Erythroblast (primary cell): ENCODE results near the gene PCDHGA10.
"Not testable (repeated sequence)": the region's sequence is repeated elsewhere in the genome, so short reads cannot be mapped to it uniquely, and the experiment has no call there.

Source experiments
- GATA1 ChIP-seq: IDR thresholded peaks from 2 replicates; pipeline ENCODE4 v1.6.1; 2011; ENCODE audit warnings: low read depth, mild to moderate bottlenecking, control low read depth, low read length, moderate library complexity
- POLR2A ChIP-seq: IDR thresholded peaks from 2 replicates; pipeline ENCODE4 v1.6.1; 2011; ENCODE audit warnings: mild to moderate bottlenecking, low read length

GRCh38 chr5:141415275-141415618, 2.5 kb downstream of the PCDHGA10 start:
- not testable (repeated sequence) for TF ChIP-seq POLR2A, GATA1
